ENCODE data around the gene SNX32.

The SNX32 gene

GRCh38 chr11:65897020-65897471 lies 63.3 kb downstream of the SNX32 start:
- Mint-ChIP-seq H3K4me1 (ENCODE audit: low read depth) (peaks cover 69% of the 10 kb centered on the region), H3K27me3 (no peaks in the 10 kb centered on the region), H3K27ac (peak overlapping the region; percentile 58), H3K4me3 (peak overlapping the region; percentile 63), H3K9me3 (no peaks in the 10 kb centered on the region), H3K36me3 (ENCODE audit: low read depth) (peaks cover 43% of the 10 kb centered on the region)

GRCh38 chr11:65898656-65899355 lies 65.0 kb downstream of the SNX32 start:
- H3K4me1 Mint-ChIP-seq (ENCODE audit: low read depth), result peaks cover 56% of the 10 kb centered on the region

GRCh38 chr11:65899356-65900124 lies 65.8 kb downstream of the SNX32 start:
- H3K27ac Mint-ChIP-seq, result peak overlapping the region; percentile 86
- peaks cover 49% of the 10 kb centered on the region for H3K4me1 Mint-ChIP-seq (ENCODE audit: low read depth)

More at GRCh38 chr11:65898656-65899355, 65.0 kb downstream of the SNX32 start:
- peaks cover 34% of the 10 kb centered on the region for H3K36me3 Mint-ChIP-seq (ENCODE audit: low read depth)
- no peaks in the 10 kb centered on the region for H3K9me3 Mint-ChIP-seq
- H3K27ac Mint-ChIP-seq, result peak overlapping the region; percentile 90
- peak overlapping the region; percentile 90 for H3K4me3 Mint-ChIP-seq
- H3K27me3 Mint-ChIP-seq, result no peaks in the 10 kb centered on the region

GRCh38 chr11:65900125-65900898 lies 66.5 kb downstream of the SNX32 start, which contains the start of gene FOSL1:
Gene FOSL1 (minus strand): TSS chr11:65900388. CDS start chr11:65900339, 49 bp downstream.
- Mint-ChIP-seq H3K4me1 (ENCODE audit: low read depth) (peaks cover 45% of the 10 kb centered on the region), H3K4me3 (peak within 1 kb of the TSS; percentile 82), H3K27me3 (no peaks in the 10 kb centered on the region), H3K27ac (peak within 1 kb of the TSS; percentile 86), H3K9me3 (no peaks in the 10 kb centered on the region), H3K36me3 (ENCODE audit: low read depth) (peaks cover 27% of the 10 kb centered on the region)

More at GRCh38 chr11:65899356-65900124, 65.8 kb downstream of the SNX32 start:
- Mint-ChIP-seq H3K27me3 (no peaks in the 10 kb centered on the region), H3K4me3 (peak overlapping the region; percentile 82), H3K36me3 (ENCODE audit: low read depth) (peaks cover 30% of the 10 kb centered on the region), H3K9me3 (no peaks in the 10 kb centered on the region)

- Mint-ChIP-seq H3K27ac (peak overlapping the region; percentile 55), H3K4me3 (peak overlapping the region; percentile 60), H3K36me3 (ENCODE audit: low read depth) (peaks cover 22% of the 10 kb centered on the region), H3K4me1 (ENCODE audit: low read depth) (peaks cover 40% of the 10 kb centered on the region), H3K27me3 (no peaks in the 10 kb centered on the region), H3K9me3 (no peaks in the 10 kb centered on the region)
These were observed 67.1 kb downstream of the SNX32 start for GRCh38 chr11:65900899-65901180.

- no peak overlapping the region for H3K27ac Mint-ChIP-seq
These were observed 69.3 kb downstream of the SNX32 start for GRCh38 chr11:65903068-65903481.

More at GRCh38 chr11:65903068-65903481, 69.3 kb downstream of the SNX32 start:
- no peak overlapping the region for H3K4me3 Mint-ChIP-seq
- H3K27me3 Mint-ChIP-seq, result no peaks in the 10 kb centered on the region
- H3K4me1 Mint-ChIP-seq (ENCODE audit: low read depth), result peaks cover 20% of the 10 kb centered on the region
- H3K36me3 Mint-ChIP-seq (ENCODE audit: low read depth), result peaks cover 5% of the 10 kb centered on the region
- H3K9me3 Mint-ChIP-seq, result no peaks in the 10 kb centered on the region
